ENCODE results near the gene CHD3. TPM values are rescaled to one million over a fixed set of nuclear protein-coding genes. Genes with fewer than 3 reads are reported as not detected.
"Not testable (repeated sequence)": the region's sequence is repeated elsewhere in the genome, so short reads cannot be mapped to it uniquely, and the experiment has no call there.

Gene CHD3
- total RNA-seq, 4 donors from 2014 or later, result 47.0 to 77.6 (median 57.3) TPM

GRCh38 chr17:7947651-7948050 is 59.1 kb downstream of the CHD3 start:
- ATAC-seq (ENCODE audit: low FRiP score) (no peak), DNase-seq (ENCODE audit: low spot score) (no peak)
- TF ChIP-seq CTCF (IDR thresholded peaks at IDR 0.05), result no peak

GRCh38 chr17:7950578-7950977 is 62.0 kb downstream of the CHD3 start:
- no peak for ATAC-seq (ENCODE audit: low FRiP score)
- DNase-seq (ENCODE audit: low spot score), result no peak
- TF ChIP-seq CTCF (IDR thresholded peaks at IDR 0.05), result no peak

GRCh38 chr17:7951143-7951792 is 62.7 kb downstream of the CHD3 start:
- DNase-seq (ENCODE audit: low spot score) (no peak), ATAC-seq (ENCODE audit: low FRiP score) (no peak)
- TF ChIP-seq CTCF (IDR thresholded peaks at IDR 0.05), result no peak

GRCh38 chr17:7953266-7953665 is 64.7 kb downstream of the CHD3 start:
- ATAC-seq (ENCODE audit: low FRiP score), result not testable (repeated sequence)

GRCh38 chr17:7955414-7956227 is 67.0 kb downstream of the CHD3 start:
- TF ChIP-seq CTCF (IDR thresholded peaks at IDR 0.05), result no peak
- DNase-seq (ENCODE audit: low spot score) (no peak), ATAC-seq (ENCODE audit: low FRiP score) (no peak)

More at GRCh38 chr17:7953266-7953665, 64.7 kb downstream of the CHD3 start:
- not testable (repeated sequence) for DNase-seq (ENCODE audit: low spot score)

GRCh38 chr17:7956228-7956965 is 67.8 kb downstream of the CHD3 start:
- TF ChIP-seq CTCF (IDR thresholded peaks at IDR 0.05), result no peak
- no peak for ATAC-seq (ENCODE audit: low FRiP score)
- no peak for DNase-seq (ENCODE audit: low spot score)

- ATAC-seq (ENCODE audit: low FRiP score) (no peak), DNase-seq (ENCODE audit: low spot score) (no peak)
- TF ChIP-seq CTCF (IDR thresholded peaks at IDR 0.05), result no peak
Observed at GRCh38 chr17:7959503-7960253, 71.1 kb downstream of the CHD3 start.

All from omental fat pad (tissue), 4 donors.